Measurements from ENCODE around the gene GSTA1. TPM values are rescaled to one million over a fixed set of nuclear protein-coding genes. Genes with fewer than 3 reads are reported as not detected.
"Not testable (repeated sequence)": the region's sequence is repeated elsewhere in the genome, so short reads cannot be mapped to it uniquely, and the experiment has no call there.

Gene GSTA1
- total RNA-seq: not detected
- long read RNA-seq: 0 reads

DNA sequence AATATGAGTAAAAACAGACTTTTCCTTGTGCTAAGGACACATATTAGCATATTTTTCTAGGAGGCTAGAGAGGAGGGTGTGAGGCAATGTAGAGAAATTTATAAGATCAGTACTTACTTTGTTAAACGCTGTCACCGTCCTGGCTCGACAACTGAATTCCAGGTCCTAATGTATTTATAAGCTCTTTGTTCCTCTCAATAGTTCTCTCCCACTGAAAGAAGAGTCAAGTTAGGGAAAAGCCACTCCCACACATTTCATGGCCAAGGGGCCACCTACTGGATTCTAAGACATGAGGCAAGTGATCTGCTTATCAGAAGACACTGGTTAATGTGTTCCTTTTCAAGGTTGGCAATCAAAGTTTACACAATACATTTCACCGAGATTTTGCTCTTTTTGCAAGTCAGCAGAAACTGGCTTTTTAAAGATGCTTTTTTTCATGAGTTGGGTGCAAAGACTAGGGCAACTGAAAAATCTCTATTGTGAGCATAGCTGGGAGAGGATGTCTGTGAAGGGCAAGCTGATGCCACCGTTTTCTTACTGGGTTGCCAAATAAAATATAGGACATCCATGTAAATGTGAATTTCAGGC lies at the start of gene GSTA1:
TSS of gene GSTA1 (minus strand) at position 149 of the 588 bp plus-strand sequence. CDS start 4,549 bp downstream, outside the sequence.
- DNase-seq (ENCODE audit: missing footprints); intact Hi-C loops (cut with DNase I); ATAC-seq: not testable (repeated sequence)

DNA sequence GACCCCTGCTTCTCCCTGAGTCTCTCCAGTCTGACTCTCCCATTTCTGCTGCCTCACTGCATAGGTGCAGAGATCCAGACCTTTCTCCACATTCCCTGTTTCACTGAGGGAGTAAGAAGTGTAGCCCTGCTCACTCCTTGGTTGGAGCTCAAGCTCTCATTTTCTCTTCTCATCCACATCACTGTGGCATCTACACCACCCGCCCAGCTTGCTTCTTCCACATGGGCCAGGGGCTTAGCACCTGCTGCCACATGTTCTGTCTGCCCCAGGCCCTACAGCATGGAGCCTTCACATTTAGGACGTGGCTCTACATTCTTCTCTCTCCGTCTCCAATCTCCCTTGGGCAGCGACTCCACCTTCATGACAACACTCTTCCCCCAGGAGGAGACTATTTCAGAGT lies 45.5 kb upstream of the GSTA1 start:
- DNase-seq (ENCODE audit: missing footprints) (no peak), ATAC-seq (no peak)
- intact Hi-C loops (cut with DNase I): no loop called here

DNA sequence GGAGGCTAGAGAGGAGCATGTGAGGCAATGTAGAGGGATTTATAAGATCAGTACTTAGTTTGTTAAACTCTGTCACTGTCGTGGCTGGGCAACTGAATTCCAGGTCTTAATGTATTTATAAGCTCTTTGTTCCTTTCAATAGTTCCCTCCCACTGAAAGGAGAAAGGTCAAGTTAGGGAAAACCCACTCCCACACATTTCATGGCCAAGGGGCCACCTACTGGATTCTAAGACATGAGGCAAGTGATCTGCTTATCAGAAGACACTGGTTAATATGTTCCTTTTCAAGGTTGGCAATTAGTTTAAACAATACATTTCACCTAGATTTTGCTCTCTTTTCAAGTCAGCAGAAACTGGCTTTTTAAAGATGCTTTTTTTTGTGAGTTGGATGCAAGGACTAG lies 42.4 kb upstream of the GSTA1 start:
- DNase-seq (ENCODE audit: missing footprints) (no peak), ATAC-seq (no peak)
- intact Hi-C loops (cut with DNase I): no loop called here

DNA sequence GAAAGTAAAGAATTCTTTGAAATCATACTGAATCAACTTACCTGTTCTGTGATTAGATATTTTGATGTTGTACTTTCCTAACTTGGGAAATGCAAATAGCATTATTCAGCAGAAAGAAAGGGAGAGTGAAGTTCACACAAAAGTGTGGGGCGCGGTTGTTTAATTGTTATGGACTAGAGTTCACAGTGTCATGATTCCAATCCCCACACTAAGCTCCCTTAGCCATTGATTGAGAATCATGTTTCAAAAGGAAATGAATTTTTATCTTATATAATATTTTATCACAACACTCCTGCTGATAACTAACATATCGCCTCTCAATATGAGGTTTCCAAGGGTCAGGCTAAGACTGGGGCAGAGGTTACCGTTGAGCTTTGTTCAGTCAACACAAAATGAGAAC lies 40.0 kb upstream of the GSTA1 start:
- no peak for ATAC-seq
- intact Hi-C loops (cut with DNase I): no loop called here

DNA sequence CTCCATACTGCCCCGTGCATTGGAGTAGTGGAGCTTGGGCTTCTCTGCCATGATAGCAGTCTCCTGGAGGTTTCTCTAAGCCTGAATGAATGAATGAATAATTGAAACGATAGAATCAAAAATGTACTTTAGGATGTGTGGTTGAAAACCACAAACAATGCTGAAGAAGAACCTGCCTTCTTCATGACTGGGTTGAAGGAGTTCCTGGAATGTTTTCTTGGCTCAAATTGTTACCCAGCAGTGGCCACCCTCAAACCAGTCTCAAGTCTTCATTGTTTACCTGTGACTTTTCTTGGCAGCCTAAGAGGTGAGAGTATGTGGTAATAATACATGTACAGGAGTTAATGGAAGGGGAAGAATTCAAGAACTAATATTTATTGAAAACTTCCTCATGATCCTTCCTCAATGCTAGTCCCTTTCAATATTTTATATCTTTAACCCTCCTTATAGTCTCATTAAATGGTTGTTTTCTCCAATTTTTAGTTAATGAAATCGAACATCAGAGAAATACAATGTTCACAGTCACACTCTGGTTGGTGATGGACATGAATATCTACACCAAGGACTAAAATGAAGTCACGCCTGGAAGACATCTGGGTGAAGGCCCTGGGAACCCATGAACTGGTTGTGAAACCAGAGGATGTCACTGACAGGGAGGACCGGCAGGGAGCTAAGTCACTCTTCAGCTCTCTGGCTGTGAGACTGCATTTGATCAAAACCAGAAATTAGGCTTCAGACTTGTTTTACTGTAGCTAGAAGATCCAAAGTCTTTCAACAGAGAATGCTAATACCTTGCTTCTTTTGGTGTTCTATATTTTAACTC lies 37.4 kb upstream of the GSTA1 start, which contains the start of gene GSTA5:
TSS of gene GSTA5 (minus strand) at position 51 of the 823 bp plus-strand sequence.
- ATAC-seq: no peak
- intact Hi-C loops (cut with DNase I): no loop called here

More for the DNA sequence above, 40.0 kb upstream of the GSTA1 start:
- no peak for DNase-seq (ENCODE audit: missing footprints)

DNA sequence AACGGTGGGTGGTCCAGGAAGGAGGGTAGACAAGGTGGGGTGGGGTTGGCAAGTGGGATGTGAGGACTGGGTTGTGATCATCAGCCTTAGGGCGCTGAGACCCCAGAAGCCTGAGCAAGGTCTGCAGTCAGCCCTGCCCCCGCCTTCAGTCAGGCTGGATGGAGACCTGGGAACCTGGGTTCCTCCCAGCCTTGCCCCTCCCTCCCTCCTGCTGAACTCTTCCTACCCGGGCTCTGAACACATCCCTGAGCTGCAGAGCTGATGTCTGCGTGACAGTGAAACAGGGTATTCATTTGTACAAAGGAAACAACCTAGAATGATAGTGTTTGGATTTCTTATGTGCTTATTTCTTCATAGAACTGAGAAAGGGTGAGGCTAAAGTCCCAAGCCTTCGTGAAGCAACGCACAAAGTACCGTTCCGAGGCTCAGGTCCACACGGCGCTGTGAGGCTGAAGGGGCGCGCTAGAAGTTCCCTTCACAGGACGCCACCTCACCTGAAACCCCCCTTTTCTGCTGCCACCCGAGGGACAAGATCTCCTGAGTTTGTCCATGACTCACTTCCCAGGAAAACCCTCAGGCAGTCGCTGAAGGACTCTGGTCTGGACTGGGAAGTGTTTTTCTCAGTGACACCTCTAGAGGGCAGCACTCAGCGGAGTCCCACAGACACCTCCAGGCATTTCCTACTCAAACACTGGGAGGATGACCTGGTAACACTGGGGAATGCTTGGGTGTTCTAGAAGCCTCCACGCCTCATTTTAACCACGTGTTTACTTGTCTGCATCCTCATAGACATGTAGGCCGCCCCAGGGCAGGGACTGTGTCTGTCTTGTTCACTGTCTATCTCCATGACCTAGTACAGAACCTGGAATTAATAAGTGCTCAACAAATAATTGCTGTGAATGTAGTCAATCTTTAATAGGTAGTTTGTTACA lies 35.8 kb upstream of the GSTA1 start:
- intact Hi-C loops (cut with DNase I): no loop called here
- peak; percentile 42 for ATAC-seq
- peak; percentile 55 for DNase-seq (ENCODE audit: missing footprints)

More for the DNA sequence above, 37.4 kb upstream of the GSTA1 start, which contains the start of gene GSTA5:
- no peak for DNase-seq (ENCODE audit: missing footprints)

DNA sequence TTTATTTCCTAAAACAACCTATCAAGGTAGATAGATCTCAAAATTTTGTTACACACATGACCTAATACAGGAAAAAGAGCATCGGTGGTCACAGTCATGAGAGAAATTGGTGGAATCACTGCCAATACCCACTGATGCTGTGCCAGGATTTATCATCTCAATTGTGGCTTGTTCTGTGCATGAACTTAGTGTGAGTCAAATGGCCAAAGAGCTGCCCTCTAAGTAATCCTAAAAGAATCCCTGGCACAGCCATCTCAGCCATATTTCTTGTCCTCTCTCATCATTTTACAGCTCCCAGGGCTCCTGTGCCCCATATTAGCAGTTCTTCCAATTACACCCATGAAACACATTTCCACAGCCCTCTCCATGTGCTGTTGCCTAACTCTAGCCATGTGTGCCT lies 30.9 kb upstream of the GSTA1 start:
- no peak for ATAC-seq
- intact Hi-C loops (cut with DNase I): no loop called here

DNA sequence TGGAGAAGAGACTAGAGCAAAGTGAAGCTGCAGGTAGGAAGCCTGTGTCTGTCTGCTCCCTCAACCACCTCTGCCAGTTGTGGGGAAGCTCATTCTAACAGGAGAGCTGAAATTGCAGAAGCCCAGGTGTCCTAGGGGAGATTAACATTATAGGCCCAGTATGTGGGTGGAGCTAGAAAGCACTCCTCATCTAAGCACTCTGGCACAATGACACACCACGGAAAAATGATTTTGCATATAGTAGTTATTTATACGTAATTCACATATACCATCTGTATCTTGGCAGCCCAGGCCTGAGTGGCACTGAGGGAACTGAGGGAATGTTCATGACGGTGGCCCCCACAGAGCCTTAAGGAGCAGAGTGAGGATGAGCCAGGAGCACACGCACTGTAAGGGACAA lies 27.3 kb upstream of the GSTA1 start:
- DNase-seq (ENCODE audit: missing footprints); intact Hi-C loops (cut with DNase I); ATAC-seq: not testable (repeated sequence)

More for the DNA sequence above, 30.9 kb upstream of the GSTA1 start:
- DNase-seq (ENCODE audit: missing footprints): no peak

DNA sequence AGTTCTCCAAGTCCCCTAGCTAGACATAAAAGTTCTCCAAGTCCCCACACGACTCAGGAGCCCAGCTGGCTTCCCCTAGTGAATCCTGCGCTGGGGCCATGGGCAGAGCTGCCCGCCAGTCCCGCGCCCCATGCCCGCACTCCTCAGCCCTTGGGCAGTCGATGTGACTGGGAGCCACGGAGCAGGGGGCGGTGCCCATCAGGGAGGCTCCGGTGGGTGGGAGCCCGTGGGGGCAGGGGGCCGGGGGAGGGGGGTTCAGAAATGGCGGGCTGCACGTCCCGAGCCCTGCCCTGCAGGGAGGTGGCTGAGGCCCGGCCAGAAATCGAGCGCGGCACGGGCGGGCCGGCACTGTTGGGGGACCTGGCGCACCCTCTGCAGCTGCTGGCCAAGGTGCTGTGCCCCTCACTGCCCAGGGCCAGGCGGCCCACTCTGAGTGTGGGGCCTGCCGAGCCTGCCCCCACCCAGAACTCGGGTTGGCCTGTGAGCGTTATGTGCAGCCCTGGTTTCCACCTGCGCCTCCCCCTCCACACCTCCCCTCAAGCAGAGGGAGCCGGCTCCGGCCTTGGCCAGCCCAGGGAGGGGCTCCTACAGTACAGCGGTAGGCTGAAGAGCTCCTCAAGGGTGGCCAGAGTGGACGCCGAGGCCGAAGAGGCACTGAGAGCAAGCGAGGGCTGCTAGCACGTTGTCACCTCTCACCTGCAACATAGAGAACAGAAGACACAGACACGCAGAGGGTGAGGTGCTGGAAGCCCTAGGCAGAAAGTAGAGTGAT lies 25.6 kb upstream of the GSTA1 start:
- ATAC-seq: no peak
- no peak for DNase-seq (ENCODE audit: missing footprints)
- intact Hi-C loops (cut with DNase I): loop anchor here (5.0 kb wide), 1 partner anchor 42 kb away; no protein-coding TSS in a partner anchor

DNA sequence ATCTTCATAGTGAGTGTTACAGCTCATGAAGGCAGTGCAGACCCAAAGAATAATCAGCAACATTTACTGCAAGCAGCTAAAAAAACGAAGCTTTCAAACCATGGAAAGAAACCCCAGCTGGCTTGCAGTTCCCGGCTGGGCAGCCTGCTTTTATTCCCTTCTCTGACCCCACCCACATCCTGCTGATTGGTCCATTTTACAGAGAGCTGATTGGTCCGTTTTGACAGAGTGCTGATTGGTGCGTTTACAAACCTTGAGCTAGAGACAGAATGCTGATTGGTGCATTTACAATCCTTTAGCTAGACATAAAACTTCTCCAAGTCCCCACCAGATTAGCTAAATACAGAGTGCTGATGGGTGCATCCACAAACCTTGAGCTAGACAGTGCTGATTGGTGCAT lies 25.0 kb upstream of the GSTA1 start:
- not testable (repeated sequence) for ATAC-seq; DNase-seq (ENCODE audit: missing footprints)
- intact Hi-C loops (cut with DNase I): loop anchor here (5.0 kb wide), 1 partner anchor 41 kb away; no protein-coding TSS in a partner anchor

DNA sequence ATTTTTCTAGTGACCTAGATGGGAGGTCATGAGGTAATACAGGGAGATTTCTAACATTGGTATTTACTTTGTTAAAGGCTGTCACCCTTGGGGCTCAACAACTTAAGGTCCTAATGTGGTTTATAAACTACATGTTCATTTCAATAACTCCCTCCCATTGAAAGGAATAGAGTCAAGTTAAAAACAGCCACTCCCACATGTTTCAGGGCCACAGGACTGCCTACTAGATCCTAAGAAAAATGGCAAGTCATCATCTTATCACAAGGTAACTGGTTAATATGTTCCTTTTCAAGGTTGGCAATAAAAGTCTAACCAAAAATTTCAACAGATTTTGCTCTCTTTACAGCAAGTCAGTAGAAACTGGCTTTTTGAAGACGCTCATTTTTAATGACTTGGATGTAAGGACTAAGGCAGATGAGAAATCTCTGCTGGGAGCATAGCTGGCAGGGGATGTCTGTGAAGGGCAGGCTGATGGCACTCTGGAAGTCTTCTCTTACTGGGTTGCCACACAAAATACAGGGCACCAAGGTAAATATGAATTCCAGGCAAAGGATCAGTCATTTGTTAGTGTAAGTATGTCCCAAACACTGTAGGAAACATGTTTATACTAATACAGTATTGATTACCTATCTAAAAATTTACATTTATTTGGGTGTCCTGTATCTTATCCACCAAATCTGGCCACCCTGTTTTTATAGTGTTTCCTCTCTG lies 23.6 kb upstream of the GSTA1 start:
- DNase-seq (ENCODE audit: missing footprints); ATAC-seq: not testable (repeated sequence)
- intact Hi-C loops (cut with DNase I): loop anchor here (5.0 kb wide), 1 partner anchor 40 kb away; no protein-coding TSS in a partner anchor

DNA sequence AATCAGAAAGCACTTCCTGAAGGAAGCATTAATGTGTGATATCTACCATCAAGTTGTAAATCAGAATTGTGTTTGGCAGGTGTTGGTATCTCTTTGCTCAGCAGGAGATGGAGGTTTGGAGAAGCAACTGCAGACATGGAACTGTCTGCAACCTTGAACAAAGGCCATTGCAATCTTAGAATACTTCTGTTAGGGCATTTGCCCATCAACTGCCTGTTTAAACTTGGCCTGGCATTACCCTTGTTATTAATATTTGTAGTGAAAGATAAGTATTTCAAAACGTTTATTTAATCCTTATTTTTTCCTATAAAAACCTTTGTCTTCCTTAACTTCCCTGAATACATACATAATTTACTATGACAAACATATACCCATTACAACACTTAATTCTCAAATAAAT lies 22.9 kb upstream of the GSTA1 start:
- no peak for DNase-seq (ENCODE audit: missing footprints)
- ATAC-seq: no peak
- intact Hi-C loops (cut with DNase I): loop anchor here (5.0 kb wide), 1 partner anchor 39 kb away; no protein-coding TSS in a partner anchor

DNA sequence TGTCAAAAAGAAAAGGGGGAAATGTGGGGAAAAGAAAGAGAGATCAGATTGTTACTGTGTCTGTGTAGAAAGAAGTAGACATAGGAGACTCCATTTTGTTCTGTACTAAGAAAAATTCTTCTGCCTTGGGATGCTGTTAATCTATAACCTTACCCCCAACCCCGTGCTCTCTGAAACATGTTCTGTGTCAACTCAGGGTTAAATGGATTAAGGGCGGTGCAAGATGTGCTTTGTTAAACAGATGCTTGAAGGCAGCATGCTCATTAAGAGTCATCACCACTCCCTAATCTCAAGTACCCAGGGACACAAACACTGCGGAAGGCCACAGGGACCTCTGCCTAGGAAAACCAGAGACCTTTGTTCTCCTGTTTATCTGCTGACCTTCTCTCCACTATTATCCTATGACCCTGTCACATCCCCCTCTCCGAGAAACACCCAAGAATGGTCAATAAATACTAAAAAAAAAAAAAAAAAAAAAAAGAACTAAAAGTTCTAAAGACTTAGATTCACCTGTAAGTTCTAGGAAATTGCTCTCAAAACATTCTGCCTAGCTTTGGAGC lies 22.4 kb upstream of the GSTA1 start:
- intact Hi-C loops (cut with DNase I): loop anchor here (5.0 kb wide), 1 partner anchor 39 kb away; no protein-coding TSS in a partner anchor

DNA sequence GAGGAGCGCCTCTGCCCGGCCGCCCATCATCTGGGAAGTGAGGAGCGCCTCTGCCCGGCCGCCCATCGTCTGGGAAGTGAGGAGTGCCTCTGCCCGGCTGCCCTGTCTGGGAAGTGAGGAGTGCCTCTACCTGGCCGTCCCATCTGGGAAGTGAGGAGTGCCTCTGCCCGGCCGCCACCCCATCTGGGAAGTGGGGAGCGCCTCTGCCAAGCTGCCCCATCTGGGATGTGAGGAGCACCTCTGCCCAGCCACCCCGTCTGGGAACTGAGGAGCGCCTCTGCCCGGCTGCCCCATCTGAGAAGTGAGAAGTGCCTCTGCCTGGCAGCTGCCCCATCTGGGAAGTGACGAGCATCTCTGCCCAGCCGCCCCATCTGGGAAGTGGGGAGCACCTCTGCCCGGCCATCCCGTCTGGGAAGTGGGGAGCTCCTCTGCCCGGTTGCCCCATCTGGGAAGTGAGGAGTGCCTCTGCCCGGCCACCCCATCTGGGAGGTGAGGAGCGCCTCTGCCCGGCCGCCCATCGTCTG lies 21.7 kb upstream of the GSTA1 start:
- intact Hi-C loops (cut with DNase I): loop anchor here (5.0 kb wide), 1 partner anchor 38 kb away; no protein-coding TSS in a partner anchor
- ATAC-seq; DNase-seq (ENCODE audit: missing footprints): not testable (repeated sequence)

More for the DNA sequence above, 22.4 kb upstream of the GSTA1 start:
- ATAC-seq; DNase-seq (ENCODE audit: missing footprints): not testable (repeated sequence)

DNA sequence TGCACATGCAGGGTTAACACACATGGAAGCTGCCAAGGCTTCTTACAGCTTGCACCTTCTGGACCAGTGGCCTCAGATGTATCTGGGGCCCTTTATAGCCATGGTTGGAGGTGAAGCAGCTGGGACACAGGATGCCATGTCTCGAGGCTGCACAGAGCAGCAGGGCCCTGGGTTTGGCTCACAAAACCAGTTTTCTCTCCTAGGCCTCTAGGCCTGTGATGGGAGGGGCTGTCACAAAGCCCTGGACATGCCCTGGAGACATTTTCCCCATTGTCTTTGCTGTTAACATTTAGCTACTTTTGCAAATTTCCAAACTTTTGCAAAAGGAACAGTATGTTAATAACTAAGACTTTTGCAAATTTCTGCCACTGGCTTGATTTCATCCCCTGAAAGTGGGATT lies 18.2 kb upstream of the GSTA1 start:
- intact Hi-C loops (cut with DNase I): no loop called here
- DNase-seq (ENCODE audit: missing footprints): no peak
- ATAC-seq: no peak

DNA sequence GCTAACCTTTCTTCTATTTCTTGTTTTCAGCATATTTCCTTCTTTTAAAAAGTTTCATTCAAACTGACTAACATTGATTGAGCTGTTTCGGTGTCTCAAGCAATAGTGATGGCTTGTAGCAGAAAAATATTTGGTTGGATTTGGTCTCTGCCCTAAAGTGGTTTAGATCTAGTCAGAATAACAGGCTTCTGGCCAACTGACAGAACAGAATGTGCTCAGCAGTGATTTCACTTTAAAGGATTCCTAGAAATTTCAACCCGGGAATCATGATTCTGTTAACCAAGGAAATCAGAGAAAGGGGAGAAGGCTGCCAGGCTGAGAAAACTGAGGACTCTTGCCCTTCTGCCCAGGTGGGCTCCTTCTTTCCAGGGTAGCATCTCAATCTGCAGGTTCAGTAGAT lies 16.6 kb upstream of the GSTA1 start:
- intact Hi-C loops (cut with DNase I): no loop called here
- ATAC-seq: no peak
- DNase-seq (ENCODE audit: missing footprints): no peak
